Amniotic stem cell (primary cell): ENCODE measurements around the gene KRTAP4-6.
"Not testable (repeated sequence)": the region's sequence is repeated elsewhere in the genome, so short reads cannot be mapped to it uniquely, and the experiment has no call there.

Experiments
- DNase-seq: peaks from one replicate; lab custom pipeline; 2025; lab: John Stamatoyannopoulos, UW

KRTAP4-6 gene

GRCh38 chr17:41147531-41148204 is 7.3 kb upstream of the KRTAP4-6 start:
- DNase-seq, result no peak

GRCh38 chr17:41145261-41145660 is 4.9 kb upstream of the KRTAP4-6 start:
- DNase-seq, result no peak

GRCh38 chr17:41144846-41145245 is 4.5 kb upstream of the KRTAP4-6 start:
- DNase-seq, result no peak

GRCh38 chr17:41141361-41141760 is 1.0 kb upstream of the KRTAP4-6 start:
- no peak for DNase-seq

GRCh38 chr17:41139865-41140264 is 479 bp downstream of the KRTAP4-6 start:
- DNase-seq, result not testable (repeated sequence)

GRCh38 chr17:41133880-41134735 is 6.2 kb downstream of the KRTAP4-6 start:
- no peak for DNase-seq

GRCh38 chr17:41131979-41132378 is 8.4 kb downstream of the KRTAP4-6 start:
- DNase-seq, result no peak

- no peak for DNase-seq
These were observed 13.0 kb downstream of the KRTAP4-6 start for GRCh38 chr17:41127371-41127770.

GRCh38 chr17:41126412-41126811 is 13.9 kb downstream of the KRTAP4-6 start:
- DNase-seq, result no peak

GRCh38 chr17:41125064-41125463 is 15.3 kb downstream of the KRTAP4-6 start:
- DNase-seq, result no peak

GRCh38 chr17:41123991-41124371 is 16.4 kb downstream of the KRTAP4-6 start, which contains the start of gene KRTAP4-12:
Gene KRTAP4-12, minus strand, starts transcription at chr17:41124182. Its CDS starts 60 bp downstream, at chr17:41124122.
- not testable (repeated sequence) for DNase-seq

- not testable (repeated sequence) for DNase-seq
These were observed 16.9 kb downstream of the KRTAP4-6 start for GRCh38 chr17:41123292-41123990.

GRCh38 chr17:41121742-41122141 is 18.6 kb downstream of the KRTAP4-6 start:
- DNase-seq, result no peak

GRCh38 chr17:41119696-41120690 is 20.4 kb downstream of the KRTAP4-6 start:
- peak; percentile 18 for DNase-seq

- DNase-seq, result peak; percentile 29
These were observed 21.6 kb downstream of the KRTAP4-6 start for GRCh38 chr17:41118721-41119120.

GRCh38 chr17:41117846-41118386 is 22.4 kb downstream of the KRTAP4-6 start, which contains the start of gene KRTAP4-11:
Gene KRTAP4-11, minus strand, starts transcription at chr17:41118373. Its CDS starts 58 bp downstream, at chr17:41118315.
- not testable (repeated sequence) for DNase-seq

- DNase-seq, result no peak
These were observed 24.0 kb downstream of the KRTAP4-6 start for GRCh38 chr17:41116297-41116696.

- no peak for DNase-seq
These were observed 29.0 kb downstream of the KRTAP4-6 start for GRCh38 chr17:41111151-41111885.

GRCh38 chr17:41108728-41109386 is 31.5 kb downstream of the KRTAP4-6 start:
- DNase-seq, result not testable (repeated sequence)
